ENCODE results near the gene URAD.

The URAD gene

DNA sequence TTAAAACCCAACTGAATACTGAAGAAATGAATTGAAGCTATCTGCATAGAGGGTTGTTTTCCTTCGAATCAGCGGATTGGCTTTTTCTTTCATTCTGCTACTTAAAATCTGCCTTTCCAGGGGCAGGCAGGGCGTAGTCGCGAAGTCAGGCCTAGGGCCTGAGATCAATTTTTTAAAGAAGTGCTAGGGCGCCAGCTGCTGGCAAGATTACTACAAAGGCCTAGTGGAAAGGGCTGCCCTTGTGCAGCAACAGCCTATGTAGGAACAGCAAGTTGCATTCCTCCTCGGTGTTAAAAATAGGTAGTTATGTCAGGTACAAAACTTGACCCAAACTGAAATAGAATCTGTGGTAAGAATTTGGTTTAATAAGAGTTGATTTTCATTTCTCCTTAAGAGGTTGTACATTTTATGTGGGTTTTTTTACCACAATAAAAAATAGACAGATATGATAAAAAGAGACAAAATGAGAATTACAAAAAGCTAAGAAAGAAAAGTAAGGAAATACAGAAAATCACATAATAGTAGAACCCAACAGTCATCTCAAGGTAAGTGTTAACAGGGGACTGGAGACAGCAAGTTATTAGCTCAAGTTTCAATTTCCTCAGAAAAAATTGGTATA lies 9.5 kb upstream of the URAD start:
- DNase-seq = no peak

DNA sequence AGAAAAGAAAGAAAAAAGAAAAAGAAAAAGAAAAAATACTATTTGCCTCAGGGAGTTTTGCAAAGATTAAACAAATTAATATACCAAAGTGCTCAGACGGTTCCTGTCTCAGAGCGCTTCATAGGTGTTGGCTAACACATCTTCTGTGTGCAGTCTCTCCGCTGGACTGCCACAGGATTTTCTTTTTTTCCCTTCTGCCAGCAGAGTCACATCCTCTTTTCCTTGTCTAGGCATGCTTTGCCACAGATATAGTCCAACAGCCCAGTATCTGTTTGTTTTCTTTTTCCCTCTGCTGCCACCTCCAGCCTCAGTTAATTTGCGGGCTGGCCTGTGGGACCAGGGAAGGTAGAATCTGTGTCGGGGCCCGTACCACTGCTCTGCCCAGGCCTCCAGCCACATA lies 3.4 kb upstream of the URAD start:
- DNase-seq = no peak

DNA sequence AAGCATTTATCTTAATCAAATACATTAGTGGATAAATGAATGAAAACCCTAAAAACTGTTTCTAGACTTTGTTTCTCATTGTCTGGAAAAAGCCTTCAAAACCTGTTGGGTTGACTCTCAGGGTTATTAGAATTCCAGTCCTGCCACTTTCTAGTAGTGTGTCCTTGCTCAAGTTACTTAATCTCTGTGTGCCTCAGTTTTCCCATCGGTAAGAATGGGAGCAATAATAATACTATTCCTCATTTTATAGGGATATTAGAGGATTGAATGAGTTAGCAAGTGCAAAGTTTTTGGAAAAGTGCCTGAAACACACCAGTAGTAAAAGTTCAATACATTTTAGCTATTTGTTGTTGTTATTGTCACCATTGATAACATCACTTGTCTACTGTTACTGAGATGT lies 2.9 kb downstream of the URAD start:
- no peak for DNase-seq

DNA sequence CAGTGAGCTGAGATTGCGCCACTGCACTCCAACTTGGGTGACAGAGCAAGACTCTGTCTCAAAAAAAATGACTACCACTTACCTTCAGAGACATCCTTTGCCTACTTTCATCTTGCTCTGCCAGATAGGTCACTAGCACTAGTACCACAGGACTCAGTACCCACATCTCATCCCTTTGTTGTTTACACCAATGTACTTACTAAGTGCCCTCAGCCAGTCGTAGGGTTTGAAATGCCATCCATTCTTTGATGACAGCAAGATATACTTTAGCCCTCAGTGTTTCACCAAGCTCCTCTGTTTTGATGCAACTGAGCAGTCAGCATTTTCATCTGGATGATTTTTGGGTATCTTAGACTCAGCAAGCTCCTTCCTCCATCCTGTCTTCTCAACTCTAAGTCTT lies 6.1 kb downstream of the URAD start:
- no peak for DNase-seq

DNA sequence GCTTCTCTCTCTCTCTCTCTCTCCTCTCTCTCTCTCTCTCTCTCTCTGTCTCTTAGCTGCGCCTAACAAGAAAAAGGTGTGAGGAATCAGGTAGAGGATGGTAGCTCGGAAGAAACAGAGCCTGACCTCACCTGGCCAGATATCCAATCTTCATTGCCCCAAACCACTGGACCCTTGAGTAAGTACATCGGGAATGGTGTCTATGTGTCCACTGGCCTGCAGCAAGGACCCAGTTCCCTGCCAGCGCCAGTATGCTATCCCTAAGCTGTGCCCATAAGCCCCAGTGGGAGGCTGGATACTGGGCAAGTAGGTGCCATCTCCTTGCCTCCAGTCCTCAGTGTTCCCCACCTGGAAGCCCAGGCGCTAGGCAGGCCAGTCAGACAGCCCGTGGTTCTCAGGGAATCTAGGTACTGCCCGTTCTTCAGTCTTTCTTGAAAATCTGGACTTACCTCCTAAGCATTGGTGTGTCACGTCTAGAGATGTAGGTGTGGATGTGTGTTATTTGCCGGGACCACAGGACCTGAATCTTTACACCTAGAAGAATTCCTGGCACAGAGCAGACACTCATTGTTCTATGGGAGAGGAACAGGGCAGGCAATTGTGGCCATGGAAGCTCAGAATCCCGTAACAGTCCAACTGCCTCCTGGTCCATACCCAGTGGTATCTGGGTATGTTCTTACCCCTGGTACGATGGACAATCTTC lies 7.3 kb downstream of the URAD start:
- no peak for DNase-seq

DNA sequence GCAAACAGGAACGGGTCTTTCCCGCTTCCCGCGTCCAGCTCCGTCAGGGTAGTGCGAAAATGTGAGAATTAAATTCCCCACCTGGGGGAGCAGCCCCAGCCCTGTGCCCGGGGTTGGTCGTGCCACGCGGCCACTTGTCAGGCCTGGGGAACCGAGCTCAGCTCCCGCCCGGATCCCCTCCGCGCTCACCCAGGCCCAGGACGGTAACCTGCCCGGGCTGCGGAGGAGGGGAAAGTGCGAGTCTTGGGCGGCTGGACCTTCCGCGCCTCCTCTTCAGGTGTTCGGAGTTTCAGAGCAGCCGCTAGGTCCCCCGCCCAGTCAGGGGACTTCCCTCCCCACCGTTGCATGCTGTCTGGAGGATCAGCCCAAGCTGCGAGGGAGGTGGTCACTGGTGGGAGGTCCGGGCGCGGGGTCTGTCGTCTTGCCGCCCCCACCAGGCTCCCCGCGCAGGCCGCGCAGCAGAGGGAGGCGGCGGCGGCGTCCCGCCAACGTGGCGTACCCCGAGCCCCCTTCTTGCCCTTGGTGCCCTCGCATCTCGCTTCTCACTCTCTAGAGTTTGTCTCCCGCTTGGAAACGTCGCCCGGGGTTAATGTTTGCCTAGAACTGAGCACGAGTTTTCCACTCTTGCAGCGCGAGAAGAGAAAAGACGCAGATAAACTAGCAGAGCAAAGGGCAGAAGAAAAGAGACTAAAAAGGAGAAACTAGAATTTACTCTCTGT lies 8.1 kb downstream of the URAD start:
- DNase-seq = no peak

DNA sequence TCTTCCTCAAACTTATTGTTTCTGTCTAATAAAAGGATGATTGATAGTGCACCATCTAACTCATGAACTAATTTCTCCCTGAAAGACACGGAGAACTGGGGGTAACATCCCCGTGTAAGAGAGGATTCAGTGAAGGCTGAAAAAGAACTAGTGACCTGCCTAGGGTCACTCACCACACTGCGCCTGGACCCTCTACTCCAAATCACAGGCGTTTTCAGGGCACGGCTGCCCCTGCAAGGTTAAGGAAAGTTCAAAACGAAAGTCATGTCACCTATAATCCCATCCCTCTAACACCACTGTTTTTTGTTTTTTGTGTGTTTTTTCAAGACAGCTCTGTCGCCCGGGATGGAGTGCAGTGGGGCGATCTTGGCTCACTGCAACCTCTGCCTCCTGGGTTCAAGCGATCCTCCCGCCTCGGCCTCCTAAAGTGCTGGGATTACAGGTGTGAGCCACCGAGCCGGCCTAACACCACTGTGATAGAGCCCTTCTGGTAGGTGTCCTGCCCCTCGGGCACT lies 8.7 kb downstream of the URAD start:
- DNase-seq = no peak

DNA sequence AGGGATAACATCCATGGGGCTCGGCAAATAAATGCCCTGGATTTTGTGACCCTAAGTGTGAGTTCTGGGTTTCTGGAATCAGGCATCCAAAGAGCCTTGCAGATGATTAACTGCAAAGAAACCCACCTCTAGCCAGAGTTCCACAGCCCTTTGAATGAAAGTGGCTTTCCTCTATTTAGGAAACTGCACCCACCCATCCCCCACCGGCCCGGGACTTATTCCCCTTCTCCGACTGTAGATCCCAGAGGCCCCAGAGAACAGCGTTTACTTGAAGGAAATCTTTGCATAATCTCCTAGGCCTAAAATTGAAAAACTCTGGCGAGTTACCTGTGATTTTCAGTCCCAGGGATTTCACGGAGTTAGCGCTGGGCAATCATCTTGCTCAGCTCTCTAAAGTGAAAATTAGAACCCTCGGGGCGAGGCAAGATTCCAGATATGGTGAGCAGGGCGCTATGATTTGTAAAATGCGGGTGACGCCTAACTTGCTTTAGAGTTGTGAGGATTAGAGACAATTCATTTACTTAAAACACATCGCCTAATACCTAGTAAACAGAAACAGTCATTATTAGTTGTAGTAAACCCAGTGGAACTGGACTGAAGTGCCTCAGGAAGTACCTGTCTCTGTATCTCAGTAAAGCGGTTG lies 9.4 kb downstream of the URAD start:
- DNase-seq = no peak

DNA sequence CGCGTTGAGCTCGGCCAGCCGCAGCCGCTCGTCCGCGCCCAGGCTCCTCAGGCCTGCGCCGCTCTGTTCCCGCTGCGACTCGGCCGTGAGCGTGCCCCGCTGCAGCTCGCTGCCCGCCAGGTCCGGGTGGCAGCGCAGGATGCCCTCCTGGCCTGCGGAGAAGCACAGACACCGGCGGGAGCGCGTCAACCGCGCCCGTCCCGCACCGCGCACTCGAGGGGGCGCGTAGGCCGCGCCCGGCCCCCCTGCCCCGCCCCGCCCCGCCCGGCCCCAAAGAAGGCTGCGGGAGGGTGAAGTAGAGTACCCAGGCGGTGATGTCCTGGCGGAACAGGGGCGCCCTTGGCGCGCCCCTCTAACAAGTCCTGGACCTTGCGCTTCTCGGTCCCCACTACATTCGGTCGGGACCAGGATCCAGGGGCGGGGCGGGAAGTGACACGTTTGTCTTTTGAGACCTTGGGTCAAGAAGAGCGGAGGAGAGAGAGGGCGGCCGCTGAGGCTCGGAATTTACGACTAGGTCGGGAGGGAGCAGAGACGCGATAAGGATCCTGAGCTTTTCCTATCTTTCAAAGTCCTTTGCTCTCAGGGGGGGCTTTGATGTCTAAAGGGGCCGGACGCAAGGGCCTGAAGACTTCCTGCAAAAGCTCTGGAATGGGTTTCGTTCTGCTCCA lies 10.1 kb downstream of the URAD start:
- DNase-seq = no peak

DNA sequence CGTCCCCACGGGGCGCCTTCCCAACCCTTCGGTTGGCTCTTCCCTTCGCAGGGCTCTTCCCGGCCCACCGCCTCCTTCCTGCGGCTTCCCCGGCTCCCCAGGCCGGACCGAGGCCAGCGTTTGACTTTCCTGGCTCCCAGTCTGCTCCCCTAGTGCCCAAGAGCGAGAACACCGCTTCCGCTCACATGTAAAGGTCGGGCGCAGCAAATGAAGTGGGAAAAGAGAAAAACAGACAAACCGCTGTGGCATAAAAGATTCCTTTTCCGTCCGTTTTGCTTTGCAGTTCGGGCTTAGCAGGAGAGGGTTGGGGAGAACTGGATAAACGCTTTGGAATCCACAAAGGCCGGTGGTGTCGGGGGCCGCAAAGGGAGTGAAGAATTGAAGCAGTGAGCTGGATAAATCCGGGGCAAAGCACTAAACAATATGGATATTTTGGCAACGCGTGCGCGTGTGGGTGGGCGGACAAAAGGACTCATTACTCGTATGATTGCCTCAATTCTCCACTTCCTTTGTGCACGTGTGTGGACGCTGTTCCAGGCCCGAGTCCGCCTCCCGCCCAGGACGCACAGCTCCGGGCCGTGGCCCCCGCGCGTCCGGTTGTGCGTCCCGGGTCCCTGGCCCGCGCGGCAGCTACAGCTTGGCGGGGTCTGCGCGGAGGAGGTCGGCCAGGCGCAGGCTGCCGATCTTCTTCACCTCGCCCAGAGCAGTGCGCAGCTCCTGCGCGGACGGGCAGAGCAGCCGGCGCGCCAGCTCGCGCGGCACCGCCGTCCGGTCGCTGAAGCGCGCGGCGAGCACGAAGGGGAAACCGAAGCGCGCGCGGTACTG lies 10.8 kb downstream of the URAD start:
- no peak for DNase-seq

DNA sequence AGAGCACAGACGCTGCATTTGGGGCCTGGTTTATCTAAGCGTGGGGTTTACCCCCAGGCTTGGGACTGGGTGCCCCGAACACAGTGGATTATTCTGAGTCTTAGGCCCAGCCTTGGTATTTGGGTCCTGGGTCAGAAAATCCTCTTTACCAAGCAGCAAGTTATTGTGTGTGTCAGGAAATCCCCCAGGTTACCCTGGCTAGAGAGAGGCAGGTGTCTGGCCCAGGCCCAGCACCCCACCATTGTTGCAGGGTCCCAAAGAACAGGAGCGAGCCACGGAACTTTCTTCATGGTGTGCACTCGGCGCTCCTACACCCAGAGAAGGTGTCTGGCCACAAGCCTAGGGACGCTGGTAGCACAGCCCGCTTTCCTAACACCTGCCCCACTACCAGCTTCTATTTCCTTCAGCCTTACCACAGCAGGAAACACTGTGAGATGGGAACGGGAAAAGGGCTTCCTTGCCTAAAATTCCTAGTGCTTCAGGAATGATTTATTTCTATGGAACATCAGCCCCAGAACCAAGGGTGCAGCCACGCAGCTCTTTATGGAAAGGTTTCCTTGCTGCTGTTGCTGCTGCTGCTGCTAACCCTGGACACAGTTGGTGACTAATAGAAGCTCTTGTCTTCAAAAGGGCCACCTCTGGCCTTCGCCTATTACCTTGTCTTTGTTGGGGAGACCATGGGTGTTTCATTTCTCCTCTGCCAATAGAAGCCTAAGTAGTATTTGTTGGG lies 12.0 kb downstream of the URAD start:
- no peak for DNase-seq

DNA sequence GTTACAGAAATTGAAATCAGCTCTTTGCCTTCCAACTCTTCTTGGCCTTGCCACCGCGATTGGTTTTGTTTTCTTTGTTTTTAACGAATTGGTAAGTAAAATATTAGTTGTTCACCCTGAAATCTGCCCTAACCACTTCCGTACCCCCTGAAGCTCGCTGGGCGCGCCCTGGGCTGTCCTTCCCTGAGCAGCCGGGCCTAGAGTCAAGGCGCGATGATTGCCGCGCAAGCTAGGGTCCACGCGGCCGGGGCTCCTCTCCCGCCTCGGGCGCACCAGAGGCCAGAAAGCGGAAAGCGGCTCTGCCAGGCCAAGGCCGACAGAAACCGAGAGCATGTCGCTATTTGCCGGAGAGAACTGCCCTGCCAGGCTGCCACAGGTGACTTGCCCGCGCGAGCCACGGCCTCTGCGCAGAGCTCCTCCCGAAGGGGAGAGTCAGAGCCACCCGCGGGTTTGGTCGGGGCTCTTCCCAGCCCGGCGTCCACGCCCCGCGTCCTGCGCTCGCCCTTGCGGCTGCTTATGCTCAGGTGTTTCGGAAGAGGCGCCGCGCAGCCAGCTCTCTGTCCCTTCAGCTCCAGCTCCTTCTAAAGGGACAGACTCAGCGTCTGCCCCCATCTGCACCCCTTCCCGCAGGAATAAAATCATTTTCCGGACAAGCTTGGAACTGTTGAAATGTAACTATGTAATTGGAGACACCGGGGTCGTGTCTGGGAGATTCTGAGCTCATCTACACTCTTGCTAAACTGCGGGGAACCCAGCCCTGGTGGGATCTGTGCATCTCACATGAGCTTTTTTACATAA lies 12.7 kb downstream of the URAD start:
- no peak for DNase-seq

DNA sequence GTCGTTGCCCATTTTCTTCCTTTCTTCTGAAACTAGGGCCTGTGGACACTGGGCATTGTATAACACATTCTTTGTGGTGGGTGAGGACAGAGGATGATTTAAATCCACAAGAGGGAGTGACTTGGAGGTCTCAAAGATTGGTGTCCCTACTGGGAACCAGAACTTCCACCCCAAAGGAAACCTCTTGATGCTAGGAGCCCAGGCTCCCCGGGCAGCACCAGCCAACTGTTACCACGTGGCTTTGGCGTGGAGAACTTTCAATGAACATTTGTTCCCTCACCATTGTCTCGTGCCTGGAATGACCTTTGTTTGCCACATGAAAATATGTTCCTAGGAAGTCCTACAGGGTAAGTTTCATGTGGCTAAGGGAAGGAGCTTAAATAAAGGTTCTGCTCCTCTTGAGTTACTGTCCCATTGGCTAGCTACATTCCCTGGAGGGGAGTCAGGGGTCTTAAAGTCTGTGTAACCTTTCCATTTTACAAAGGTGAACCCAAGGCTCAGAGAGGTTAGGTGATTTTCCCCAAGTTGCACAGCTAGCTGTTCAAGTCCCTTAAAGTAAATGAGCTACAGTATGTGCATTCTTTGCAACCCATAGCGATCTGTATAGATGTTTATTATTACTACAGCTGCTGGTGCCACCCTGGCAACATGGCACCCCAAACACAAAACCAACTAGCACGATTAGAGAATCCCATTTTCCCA lies 14.4 kb downstream of the URAD start:
- DNase-seq = no peak

DNA sequence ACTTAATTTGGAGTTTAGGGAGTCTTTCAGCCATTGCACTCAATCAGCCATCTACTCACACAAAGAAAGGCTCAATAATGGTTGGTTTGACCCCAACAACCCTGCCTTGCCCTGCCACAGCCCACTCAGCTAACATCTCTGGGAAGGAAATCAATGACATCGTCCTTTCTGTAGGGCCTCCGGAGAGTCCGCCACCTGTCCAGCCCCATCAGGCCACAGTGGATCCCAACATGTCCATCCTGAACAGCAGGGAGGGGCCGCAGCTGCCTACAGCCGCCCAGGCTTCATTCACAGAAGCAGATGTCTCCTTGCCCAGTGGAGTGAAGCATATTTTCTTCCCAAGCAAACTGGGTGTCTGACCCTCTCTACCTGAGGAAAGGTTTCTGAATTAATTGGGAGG lies 15.2 kb downstream of the URAD start:
- no peak for DNase-seq

DNA sequence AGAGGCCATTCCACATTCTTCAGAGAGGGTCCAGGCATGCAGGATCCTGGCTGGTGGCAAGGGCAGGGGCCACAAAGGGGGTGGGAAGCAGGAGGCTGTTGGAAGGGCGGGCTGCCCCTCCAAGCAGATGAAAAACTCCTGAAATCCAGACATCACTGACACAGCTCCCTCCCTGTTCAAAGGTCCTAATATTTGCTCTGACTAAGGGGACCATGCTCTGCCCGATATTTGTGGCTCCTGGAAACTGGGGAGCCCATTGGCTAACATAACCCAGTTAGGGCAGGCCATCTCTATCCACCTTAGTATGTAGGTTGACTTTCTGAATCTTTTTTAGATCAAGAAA lies 16.0 kb downstream of the URAD start:
- no peak for DNase-seq

DNA sequence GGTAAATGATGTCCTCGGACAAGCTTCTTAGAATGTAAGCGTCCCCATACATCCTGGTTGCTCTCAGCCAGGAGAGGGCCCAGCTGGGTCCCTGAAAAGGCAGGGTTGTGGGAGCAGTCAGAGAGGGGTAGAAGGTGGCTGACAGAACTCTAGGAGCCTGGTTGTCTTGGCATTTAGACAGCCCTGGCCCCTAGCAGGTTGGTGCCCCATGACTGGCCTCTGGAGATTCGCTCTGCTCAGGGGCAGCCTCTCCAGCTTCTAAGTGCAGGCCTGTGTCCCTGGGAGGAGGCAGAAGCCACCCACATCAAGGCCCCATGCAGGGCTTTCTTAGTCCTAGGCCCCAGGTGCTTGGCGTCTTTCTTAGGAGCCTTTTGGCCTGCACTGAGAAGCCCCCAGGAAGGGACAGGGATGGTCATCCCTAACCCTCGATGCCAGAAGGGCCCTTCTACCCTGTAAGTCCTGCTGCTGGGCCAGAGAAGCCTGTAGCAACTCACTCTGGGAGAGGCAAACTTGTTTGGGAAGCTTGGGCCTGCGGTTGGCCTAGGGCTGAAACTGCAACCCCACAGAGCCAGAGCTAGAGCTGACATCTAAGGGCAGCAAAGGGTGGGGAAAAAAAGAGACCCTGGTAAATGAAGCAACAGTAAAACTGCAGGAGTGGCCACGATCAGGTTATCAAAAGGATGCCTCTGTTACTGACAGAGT lies 16.6 kb downstream of the URAD start:
- DNase-seq = no peak

DNA sequence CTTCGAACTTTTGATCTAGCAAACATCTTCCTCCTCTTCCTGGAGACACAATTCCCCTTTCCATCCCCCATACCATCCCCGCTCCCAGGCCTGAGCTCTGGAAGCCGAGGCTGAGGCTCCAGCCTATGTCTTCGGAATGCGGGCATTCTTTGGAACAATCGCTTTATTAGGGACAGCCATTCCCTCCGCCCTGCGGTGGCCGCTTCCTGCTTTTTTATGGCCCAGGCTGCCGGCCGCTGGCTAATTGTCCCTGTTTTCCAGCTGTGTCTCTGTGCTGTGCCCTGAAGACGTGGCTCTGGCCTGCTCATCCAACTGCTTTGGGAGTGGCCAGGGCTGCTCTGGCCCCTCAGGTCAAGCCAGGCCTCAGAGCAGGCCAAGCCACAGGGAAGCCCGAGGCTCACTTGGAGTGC lies 17.3 kb downstream of the URAD start:
- DNase-seq = no peak

DNA sequence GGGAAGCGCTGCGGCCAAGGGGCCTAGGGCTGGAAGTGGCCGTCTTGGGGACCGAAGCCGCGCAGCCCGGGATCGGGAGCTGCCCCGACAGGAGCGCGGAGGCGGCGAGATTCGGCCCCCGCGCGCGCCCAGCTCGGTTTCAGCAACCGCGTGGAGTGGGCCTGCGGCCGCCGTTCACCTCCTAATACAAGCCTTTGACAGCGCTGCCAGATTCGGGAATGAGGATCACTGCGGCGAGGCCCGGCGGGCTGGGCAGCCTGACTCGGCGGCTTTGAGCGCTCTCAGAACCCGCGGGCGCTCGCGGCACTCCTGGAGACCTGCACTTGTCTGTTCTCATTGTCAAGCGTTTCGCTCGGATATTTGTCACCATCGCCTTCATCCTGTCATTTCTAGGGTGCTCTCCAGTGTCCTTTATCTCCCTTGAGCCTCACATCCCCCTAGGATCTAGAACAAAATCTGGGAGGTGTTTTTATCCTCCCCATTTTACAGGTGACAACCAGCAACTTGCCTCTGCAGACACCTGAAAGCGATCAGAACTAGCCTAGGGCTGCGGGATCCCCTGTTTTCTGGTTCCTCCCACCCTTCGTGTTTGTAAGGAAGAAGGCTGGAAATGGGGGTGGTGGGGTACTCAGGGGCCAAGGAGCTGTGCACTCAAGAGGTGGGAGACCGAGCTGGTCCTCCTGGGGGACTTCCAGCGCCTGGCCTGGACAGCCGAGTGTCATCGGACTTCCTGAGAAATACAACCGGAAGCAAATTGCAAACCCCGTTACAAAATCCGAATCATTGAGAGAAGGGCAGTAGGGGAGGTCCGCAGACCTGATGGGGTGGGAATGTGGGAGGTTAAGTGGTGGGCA lies 17.9 kb downstream of the URAD start:
- no peak for DNase-seq

All from hippocampal formation (tissue), 2 donors.